OCI-LY7 (cell line): ENCODE data around the gene YY1. TPM values are rescaled to one million over a fixed set of nuclear protein-coding genes. Genes with fewer than 3 reads are reported as not detected.

ENCODE experiments used
- microRNA-seq: library from miRNA; unstranded; fragments of <30 nt; microRNA quantifications from one replicate; pipeline ENCODE4 v1.2.0, GENCODE V29; 2022; ENCODE audit warnings: borderline replicate concordance
- small RNA-seq: library from RNA; depleted of rRNA; stranded (forward); fragments of <200 nt; gene quantifications from one replicate; pipeline ENCODE3, GENCODE V24; 2014
- total RNA-seq, 2 experiments: library from RNA; depleted of rRNA in 1 of 2; stranded (reverse); fragments of >200 nt in 1 of 2; shearing (Covaris generic) in 1 of 2; gene quantifications; 2 replicates each; pipeline ENCODE4 v1.2.3, GENCODE V29; 2014 to 2022

Gene YY1
- total RNA-seq, 2 experiments from 2014 or later: 59.9 to 140 TPM

Small RNA genes lying within 50 kb of the gene (microRNA-seq; reads per million reads assigned to microRNA genes)
- 62.1 reads per million, percentile 49 among the genes with 10 or more reads in this experiment for gene MIR345
- not detected for gene MIR6764

Small RNA genes lying within 50 kb of the gene (small RNA-seq; reads per million reads assigned to genes)
- gene MIR345: 0.36 reads per million
- gene RN7SL523P: not detected

Other genes starting within 250 kb of the YY1 start
- gene EVL, start 173.7 kb upstream of the YY1 start, total RNA-seq (2014; rRNA removed; shearing (Covaris generic)): 154 and 206 TPM in 2 replicates
- gene EVL, start 173.7 kb upstream of the YY1 start, total RNA-seq (2022): 298 and 324 TPM in 2 replicates
- 2.0 and 8.3 TPM in 2 replicates for gene DEGS2, start 79.5 kb upstream of the YY1 start, total RNA-seq (2014; rRNA removed; shearing (Covaris generic))
- gene DEGS2, start 79.5 kb upstream of the YY1 start, total RNA-seq (2022): 12.2 and 14.6 TPM in 2 replicates
- 34.8 and 37.4 TPM in 2 replicates for gene SLC25A29, start 67.3 kb downstream of the YY1 start, total RNA-seq (2014; rRNA removed; shearing (Covaris generic))
- 14.6 and 18.1 TPM in 2 replicates for gene SLC25A29, start 67.3 kb downstream of the YY1 start, total RNA-seq (2022)
- gene SLC25A47, start 84.2 kb downstream of the YY1 start, total RNA-seq (2014; rRNA removed; shearing (Covaris generic)): 0.44 TPM in 1 of 2 replicates, not detected in the other
- gene SLC25A47, start 84.2 kb downstream of the YY1 start, total RNA-seq (2022): not detected in 2 replicates
- gene WDR25, start 137.3 kb downstream of the YY1 start, total RNA-seq (2014; rRNA removed; shearing (Covaris generic)): 6.5 and 8.5 TPM in 2 replicates
- gene WDR25, start 137.3 kb downstream of the YY1 start, total RNA-seq (2022): 8.2 and 8.9 TPM in 2 replicates